D341Med (cell line): Measurements from ENCODE around the gene SCAMP2.
"Not testable (repeated sequence)": the region's sequence is repeated elsewhere in the genome, so short reads cannot be mapped to it uniquely, and the experiment has no call there.

Source experiments
- DNase-seq: peaks from one replicate; pipeline ENCODE4 v3.0.0; 2012; ENCODE audit warnings: low spot score

The SCAMP2 gene

GRCh38 chr15:74890665-74890960, 17.4 kb upstream of the SCAMP2 start:
- no peak for DNase-seq

GRCh38 chr15:74889883-74890664, 16.9 kb upstream of the SCAMP2 start, which contains the start of gene MPI:
TSS of gene MPI (plus strand) at chr15:74890042. CDS start at chr15:74890074, 32 bp downstream.
- DNase-seq: peak; percentile 98

- DNase-seq: peak; percentile 55
Observed at GRCh38 chr15:74889390-74889882, 16.3 kb upstream of the SCAMP2 start.

- DNase-seq: no peak
Observed at GRCh38 chr15:74888716-74889115, 15.6 kb upstream of the SCAMP2 start.

- not testable (repeated sequence) for DNase-seq
Observed at GRCh38 chr15:74887537-74888193, 14.5 kb upstream of the SCAMP2 start.

- no peak for DNase-seq
Observed at GRCh38 chr15:74885461-74885860, 12.3 kb upstream of the SCAMP2 start.

- no peak for DNase-seq
Observed at GRCh38 chr15:74884428-74885223, 11.5 kb upstream of the SCAMP2 start.

- no peak for DNase-seq
Observed at GRCh38 chr15:74882528-74882927, 9.4 kb upstream of the SCAMP2 start.

- no peak for DNase-seq
Observed at GRCh38 chr15:74878273-74878672, 5.1 kb upstream of the SCAMP2 start.

- DNase-seq: peak; percentile 60
Observed at GRCh38 chr15:74873756-74874424, 725 bp upstream of the SCAMP2 start.

- no peak for DNase-seq
Observed at GRCh38 chr15:74872702-74873035, 496 bp downstream of the SCAMP2 start.

GRCh38 chr15:74870436-74871215, 2.5 kb downstream of the SCAMP2 start:
- DNase-seq: no peak

- DNase-seq: no peak
Observed at GRCh38 chr15:74869726-74870407, 3.3 kb downstream of the SCAMP2 start.

GRCh38 chr15:74869372-74869725, 3.8 kb downstream of the SCAMP2 start:
- no peak for DNase-seq

GRCh38 chr15:74868059-74868458, 5.1 kb downstream of the SCAMP2 start:
- no peak for DNase-seq

- DNase-seq: no peak
Observed at GRCh38 chr15:74867466-74868038, 5.6 kb downstream of the SCAMP2 start.

- DNase-seq: no peak
Observed at GRCh38 chr15:74866090-74866489, 7.1 kb downstream of the SCAMP2 start.

GRCh38 chr15:74865316-74865715, 7.8 kb downstream of the SCAMP2 start:
- DNase-seq: no peak

- DNase-seq: no peak
Observed at GRCh38 chr15:74864296-74864695, 8.9 kb downstream of the SCAMP2 start.

GRCh38 chr15:74863239-74864056, 9.7 kb downstream of the SCAMP2 start:
- DNase-seq: no peak
